IMR-90 (cell line): ENCODE results near the gene CLDN24. TPM values are rescaled to one million over a fixed set of nuclear protein-coding genes. Genes with fewer than 3 reads are reported as not detected.
A peak's percentile ranks its signal among the peaks of the same experiment; 100 is the strongest.

Experiments
- ATAC-seq: fragments of 200-7000 bp; cut with Tn5 transposase; 2 replicates; pipeline ENCODE4 v1.9.1; 2020; ENCODE audit warnings: low read depth, mild to moderate bottlenecking, moderate library complexity
- BruUV-seq: library from RNA; stranded (reverse); fragments of 400-500 nt; replicated peaks from 2 replicates; lab custom pipeline; 2021; lab: Mats Ljungman, UMichigan
- CTCF ChIA-PET: fragments of 300-600 bp; formaldehyde crosslinking; extraction: SDS; loops from one replicate; lab custom pipeline; 2021; ENCODE audit warnings: antibody characterized with exemption; lab: Yijun Ruan, JAX
- POLR2A ChIA-PET: fragments of 300-600 bp; sonication (Branson Sonifier 250); formaldehyde crosslinking; loops from one replicate; lab custom pipeline; 2022; ENCODE audit warnings: antibody characterized with exemption; ENCODE audit not compliant: unreplicated experiment; lab: Charles Lee
- DNase-seq: peaks from one replicate; pipeline ENCODE4 v3.0.0; 2013
- H2AFZ ChIP-seq: replicated peaks from 2 replicates; pipeline ENCODE3; 2013; ENCODE audit warnings: low read length, mild to moderate bottlenecking; ENCODE audit not compliant: poor library complexity
- H2AK5ac ChIP-seq: 2 replicates; pipeline ENCODE4 v1.6.1; 2013; ENCODE audit warnings: low read depth, low read length, inconsistent platforms
- H2AK9ac ChIP-seq: replicated peaks from 2 replicates; pipeline ENCODE3; 2013; ENCODE audit warnings: mild to moderate bottlenecking, low read depth, low read length, moderate library complexity; ENCODE audit not compliant: poor library complexity
- H2BK120ac ChIP-seq: 2 replicates; pipeline ENCODE4 v1.6.1; 2013; ENCODE audit warnings: low read depth, low read length, inconsistent platforms
- H2BK15ac ChIP-seq: 3 replicates; pipeline ENCODE4 v1.6.1; 2013; ENCODE audit warnings: low read depth, low read length, inconsistent platforms
- H2BK20ac ChIP-seq: 2 replicates; pipeline ENCODE4 v1.6.1; 2013; ENCODE audit warnings: low read depth, mild to moderate bottlenecking, inconsistent platforms, low read length, moderate library complexity
- H2BK5ac ChIP-seq: 2 replicates; pipeline ENCODE4 v1.6.1; 2013; ENCODE audit warnings: mild to moderate bottlenecking, low read depth, low read length, inconsistent platforms; ENCODE audit not compliant: poor library complexity, severe bottlenecking
- H3K14ac ChIP-seq: replicated peaks from 2 replicates; pipeline ENCODE4 v1.6.1; 2013; ENCODE audit warnings: low read depth, low read length, inconsistent platforms
- H3K18ac ChIP-seq: 2 replicates; pipeline ENCODE4 v1.6.1; 2013; ENCODE audit warnings: low read depth, low read length, control low read depth
- H3K23ac ChIP-seq: 2 replicates; pipeline ENCODE4 v1.6.1; 2013; ENCODE audit warnings: low read depth, low read length, inconsistent platforms
- H3K27ac ChIP-seq: 2 replicates; pipeline ENCODE4 v1.5.1; 2013; ENCODE audit warnings: mild to moderate bottlenecking, control low read depth, low read length; ENCODE audit not compliant: insufficient read depth
- H3K27me3 ChIP-seq: 2 replicates; pipeline ENCODE4 v1.6.1; 2013; ENCODE audit warnings: low read length; ENCODE audit not compliant: control insufficient read depth, insufficient read depth
- H3K36me3 ChIP-seq: 2 replicates; pipeline ENCODE4 v1.6.1; 2013; ENCODE audit warnings: low read length, mixed read lengths; ENCODE audit not compliant: control insufficient read depth, insufficient read depth
- H3K4ac ChIP-seq: 2 replicates; pipeline ENCODE4 v1.6.1; 2013; ENCODE audit warnings: low read depth, low read length, inconsistent platforms
- H3K4me1 ChIP-seq: 2 replicates; pipeline ENCODE4 v1.6.1; 2013; ENCODE audit warnings: low read length, mixed read lengths; ENCODE audit not compliant: control insufficient read depth, insufficient read depth
- H3K4me2 ChIP-seq: 2 replicates; pipeline ENCODE4 v1.6.1; 2013; ENCODE audit warnings: low read depth, mild to moderate bottlenecking, control low read depth, low read length, moderate library complexity
- H3K4me3 ChIP-seq: 2 replicates; pipeline ENCODE4 v1.5.1; 2013; ENCODE audit warnings: low read depth, mild to moderate bottlenecking, control low read depth, low read length, moderate library complexity; ENCODE audit not compliant: insufficient read depth
- H3K56ac ChIP-seq: 2 replicates; pipeline ENCODE4 v1.6.1; 2013; ENCODE audit warnings: low read length, inconsistent platforms; ENCODE audit not compliant: insufficient read depth; ENCODE audit errors: extremely low read depth
- H3K79me1 ChIP-seq, 2 experiments: 2 replicates each; pipeline ENCODE4 v1.6.1; 2013; ENCODE audit warnings: low read length in 2 of 2, inconsistent platforms in 1 of 2, low read depth in 1 of 2
- H3K9ac ChIP-seq: 2 replicates; pipeline ENCODE4 v1.6.1; 2013; ENCODE audit warnings: low read depth, low read length, control low read depth
- H3K9me1 ChIP-seq: 2 replicates; pipeline ENCODE4 v1.6.1; 2013; ENCODE audit warnings: low read length, inconsistent platforms; ENCODE audit not compliant: insufficient read depth
- H3K9me3 ChIP-seq: 2 replicates; pipeline ENCODE4 v1.6.1; 2013; ENCODE audit warnings: low read length; ENCODE audit not compliant: control insufficient read depth, insufficient read depth
- H4K20me1 ChIP-seq: 2 replicates; pipeline ENCODE4 v1.6.1; 2013; ENCODE audit warnings: low read length, inconsistent platforms; ENCODE audit not compliant: insufficient read depth
- H4K5ac ChIP-seq: 2 replicates; pipeline ENCODE4 v1.6.1; 2013; ENCODE audit warnings: mild to moderate bottlenecking, low read depth, low read length, control low read depth
- H4K8ac ChIP-seq, 2 experiments: 2 replicates each; pipeline ENCODE4 v1.6.1; 2013; ENCODE audit warnings: low read depth in 2 of 2, low read length in 2 of 2, control low read depth in 1 of 2, inconsistent platforms in 1 of 2
- H4K91ac ChIP-seq: 2 replicates; pipeline ENCODE4 v1.6.1; 2013; ENCODE audit warnings: low read depth, low read length, inconsistent platforms; ENCODE audit not compliant: insufficient read depth
- BHLHE40 ChIP-seq: fragments of 150-350 bp; IDR thresholded peaks from 2 replicates; pipeline ENCODE4 v1.6.1; 2016; ENCODE audit warnings: mild to moderate bottlenecking, low read depth, low read length
- MAZ ChIP-seq: IDR thresholded peaks from 2 replicates; pipeline ENCODE4 v1.6.1; 2012; ENCODE audit warnings: low read depth, mild to moderate bottlenecking, low read length, improper control_type of control experiment, moderate library complexity, borderline replicate concordance
- MXI1 ChIP-seq: IDR thresholded peaks from 2 replicates; pipeline ENCODE4 v1.6.1; 2012; ENCODE audit warnings: low read depth, mild to moderate bottlenecking, low read length, moderate library complexity, borderline replicate concordance
- POLR2A ChIP-seq: IDR thresholded peaks from 2 replicates; pipeline ENCODE4 v1.6.1; 2012; ENCODE audit warnings: mild to moderate bottlenecking, low read depth, low read length
- RAD21 ChIP-seq: IDR thresholded peaks from 2 replicates; pipeline ENCODE4 v1.6.1; 2012; ENCODE audit warnings: low read length, improper control_type of control experiment
- SMC3 ChIP-seq: fragments of 150-350 bp; IDR thresholded peaks from 2 replicates; pipeline ENCODE4 v1.6.1; 2016; ENCODE audit warnings: low read depth, mild to moderate bottlenecking, antibody characterized with exemption, low read length, moderate library complexity
- USF2 ChIP-seq: fragments of 150-350 bp; IDR thresholded peaks from 2 replicates; pipeline ENCODE4 v1.6.1; 2017; ENCODE audit warnings: mild to moderate bottlenecking, antibody characterized with exemption, low read length, low read depth
- WGBS, 2 experiments: methylation state at CpG; one replicate each; pipeline versions ENCODE4 v1.1.5 to v1.1.7; 2013; ENCODE audit warnings: missing lambda C conversion rate in 2 of 2; ENCODE audit not compliant: insufficient read length in 1 of 2; ENCODE audit errors: extremely low coverage in 2 of 2; 5-methylcytosine and 5-hydroxymethylcytosine counted together
- dilution Hi-C: fragments of 300-500 bp; cut with HindIII; formaldehyde crosslinking; loops from one replicate; pipeline ENCODE4 v1.14.3; 2018; ENCODE audit warnings: low sequenced_read_pairs; ENCODE audit not compliant: unreplicated experiment
- in situ Hi-C: fragments of 300-500 bp; cut with MboI; formaldehyde crosslinking; loops from 3 replicates; pipeline ENCODE4 v1.14.3; 2019; ENCODE audit warnings: low sequenced_read_pairs, inconsistent platforms, mixed read lengths
- intact Hi-C: fragments of 100-400 bp; cut with micrococcal nuclease; formaldehyde crosslinking; loops from 2 replicates; pipeline ENCODE4 v1.10.0; 2022
- polyA plus RNA-seq, 3 experiments: library from polyadenylated mRNA; depleted of rRNA; stranded (reverse); fragments of >200 nt; gene quantifications; 2 replicates each; pipeline ENCODE4 v1.2.3, GENCODE V29; 2012; ENCODE audit warnings: low replicate concordance in 1 of 3
- total RNA-seq: library from RNA; depleted of rRNA; stranded (reverse); fragments of >200 nt; gene quantifications from 2 replicates; pipeline ENCODE4 v1.2.3, GENCODE V29; 2012
- TF ChIP-seq, protein P1 (sequence below): fragments of 150-350 bp; IDR thresholded peaks from 2 replicates; pipeline ENCODE4 v1.6.1; 2016; ENCODE audit warnings: low read depth, mild to moderate bottlenecking, low read length, moderate library complexity, borderline replicate concordance
- TF ChIP-seq, protein P2 (sequence below): conservative IDR thresholded peaks from 2 replicates; pipeline ENCODE4 v1.5.1; 2012; ENCODE audit warnings: mild to moderate bottlenecking, low read depth, low read length, improper control_type of control experiment

Gene CLDN24
- total and polyA plus RNA-seq, 2 of the 4 experiments (the other 2 are of a cell fraction): not detected

DNA sequence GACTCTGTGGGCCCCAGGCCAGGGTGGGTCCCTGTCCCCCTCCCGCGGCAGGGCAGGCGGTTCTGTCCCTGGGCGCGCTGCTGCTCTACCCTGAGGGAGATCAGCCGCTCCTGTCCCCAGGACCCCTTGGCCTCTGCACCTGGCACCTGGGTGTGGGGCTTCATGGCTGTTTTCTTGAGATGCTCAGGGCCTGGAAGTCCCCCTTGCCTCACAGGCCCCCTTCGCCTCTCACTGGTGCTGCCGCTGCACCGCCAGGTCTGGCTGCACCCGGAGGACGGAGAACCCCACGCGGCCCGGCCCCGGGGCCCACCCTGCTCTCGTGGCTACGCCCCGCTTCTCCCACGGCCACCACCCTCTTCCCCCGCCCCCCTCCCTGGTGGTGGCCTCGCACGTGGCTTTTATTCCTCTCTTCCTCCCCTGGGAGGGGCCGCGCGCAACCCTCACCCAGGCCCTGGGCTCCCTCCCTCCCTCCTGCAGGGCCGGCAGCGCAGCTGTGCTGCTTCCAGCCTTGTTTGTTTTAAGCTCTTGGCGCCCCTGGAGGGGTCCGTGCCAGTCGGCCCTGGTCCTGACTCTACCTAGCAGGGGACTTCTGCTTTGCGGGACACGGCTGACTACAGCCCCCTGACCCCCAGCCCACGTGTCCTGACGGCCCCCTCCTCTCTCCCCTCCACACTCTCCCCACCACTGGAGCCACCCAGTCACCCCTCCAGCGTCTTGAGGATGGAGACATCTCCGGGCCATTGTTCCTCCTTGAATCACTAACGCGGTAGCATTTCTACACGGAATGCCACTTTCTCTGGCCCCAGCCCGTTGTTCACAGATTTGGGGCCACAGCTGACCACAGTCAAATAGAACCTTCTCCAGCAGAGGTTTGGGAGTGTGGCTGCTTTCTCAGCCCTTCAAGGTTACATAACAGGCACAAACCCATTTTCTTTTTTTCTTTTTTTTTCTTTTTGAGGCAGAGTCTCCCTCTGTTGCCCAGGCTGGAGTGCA, 20.6 kb upstream of the CLDN24 start:
- ChIA-PET CTCF (no interaction called here), POLR2A (no interaction called here)
- H3K23ac ChIP-seq: no peak overlapping the region
- in situ Hi-C loops: no loop called here
- no peaks in the 10 kb centered on the region for H3K36me3 ChIP-seq
- no TSS peak for BruUV-seq
- H3K14ac ChIP-seq: no peak overlapping the region
- 0 out of 2 replicates have a peak, but pooled peaks cover 3% of the 10 kb centered on the region for H3K9me1 ChIP-seq
- TF ChIP-seq, protein P1, sequence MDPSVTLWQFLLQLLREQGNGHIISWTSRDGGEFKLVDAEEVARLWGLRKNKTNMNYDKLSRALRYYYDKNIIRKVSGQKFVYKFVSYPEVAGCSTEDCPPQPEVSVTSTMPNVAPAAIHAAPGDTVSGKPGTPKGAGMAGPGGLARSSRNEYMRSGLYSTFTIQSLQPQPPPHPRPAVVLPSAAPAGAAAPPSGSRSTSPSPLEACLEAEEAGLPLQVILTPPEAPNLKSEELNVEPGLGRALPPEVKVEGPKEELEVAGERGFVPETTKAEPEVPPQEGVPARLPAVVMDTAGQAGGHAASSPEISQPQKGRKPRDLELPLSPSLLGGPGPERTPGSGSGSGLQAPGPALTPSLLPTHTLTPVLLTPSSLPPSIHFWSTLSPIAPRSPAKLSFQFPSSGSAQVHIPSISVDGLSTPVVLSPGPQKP: no peak
- TF ChIP-seq RAD21 (no peak), MAZ (no peak), POLR2A (no peak), USF2 (no peak), SMC3 (no peak), BHLHE40 (no peak), MXI1 (no peak)
- TF ChIP-seq, protein P2, sequence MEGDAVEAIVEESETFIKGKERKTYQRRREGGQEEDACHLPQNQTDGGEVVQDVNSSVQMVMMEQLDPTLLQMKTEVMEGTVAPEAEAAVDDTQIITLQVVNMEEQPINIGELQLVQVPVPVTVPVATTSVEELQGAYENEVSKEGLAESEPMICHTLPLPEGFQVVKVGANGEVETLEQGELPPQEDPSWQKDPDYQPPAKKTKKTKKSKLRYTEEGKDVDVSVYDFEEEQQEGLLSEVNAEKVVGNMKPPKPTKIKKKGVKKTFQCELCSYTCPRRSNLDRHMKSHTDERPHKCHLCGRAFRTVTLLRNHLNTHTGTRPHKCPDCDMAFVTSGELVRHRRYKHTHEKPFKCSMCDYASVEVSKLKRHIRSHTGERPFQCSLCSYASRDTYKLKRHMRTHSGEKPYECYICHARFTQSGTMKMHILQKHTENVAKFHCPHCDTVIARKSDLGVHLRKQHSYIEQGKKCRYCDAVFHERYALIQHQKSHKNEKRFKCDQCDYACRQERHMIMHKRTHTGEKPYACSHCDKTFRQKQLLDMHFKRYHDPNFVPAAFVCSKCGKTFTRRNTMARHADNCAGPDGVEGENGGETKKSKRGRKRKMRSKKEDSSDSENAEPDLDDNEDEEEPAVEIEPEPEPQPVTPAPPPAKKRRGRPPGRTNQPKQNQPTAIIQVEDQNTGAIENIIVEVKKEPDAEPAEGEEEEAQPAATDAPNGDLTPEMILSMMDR: no peak
- no peak overlapping the region for H3K9ac ChIP-seq
- H3K4me3 ChIP-seq: no peak overlapping the region
- H3K18ac ChIP-seq: no peak overlapping the region
- no peak overlapping the region for H2BK20ac ChIP-seq
- H2BK120ac ChIP-seq: no peak overlapping the region
- no peak for DNase-seq
- no peaks in the 10 kb centered on the region for H3K9me3 ChIP-seq
- H3K27ac ChIP-seq: no peak overlapping the region; the same call in 1 of the 2 replicates
- H4K8ac ChIP-seq: no peak overlapping the region
- H3K4me2 ChIP-seq: no peak overlapping the region
- intact Hi-C loops: no loop called here
- no peaks in the 10 kb centered on the region for H3K27me3 ChIP-seq
- no peak overlapping the region for H2BK5ac ChIP-seq
- H3K4ac ChIP-seq: no peak overlapping the region
- no peak overlapping the region for H4K5ac ChIP-seq
- H4K91ac ChIP-seq: no peak overlapping the region
- H3K4me1 ChIP-seq: peaks cover 2% of the 10 kb centered on the region; the same call in 1 of the 2 replicates
- peak overlapping the region; percentile 5 for H2AFZ ChIP-seq
- H2AK5ac ChIP-seq: no peak overlapping the region
- dilution Hi-C loops: no loop called here
- H2AK9ac ChIP-seq: no peak overlapping the region
- H3K56ac ChIP-seq: no peak overlapping the region
- WGBS, 2 experiments: 57% methylated on average over 17 of the region's 40 CpGs; no CpG with 5 or more reads in 1 of the 2 experiments
- no peaks in the 10 kb centered on the region for H3K79me1 ChIP-seq
- H4K20me1 ChIP-seq: no peaks in the 10 kb centered on the region
- H2BK15ac ChIP-seq: no peak overlapping the region
- no peak for ATAC-seq
